Natural killer cell (primary cell): ENCODE results near the gene CCDC93. TPM values are rescaled to one million over a fixed set of nuclear protein-coding genes. Genes with fewer than 3 reads are reported as not detected.

ENCODE experiments used
- ATAC-seq, 3 donors: fragments of 150-1000 bp in 2 of 3; fragments of 200-7000 bp in 1 of 3; cut with Tn5 transposase; 1 replicate in 1 of 3; 2 replicates in 2 of 3; pipeline ENCODE4 v1.10.0; 2021; ENCODE audit warnings: mild to moderate bottlenecking in 2 of 3, moderate library complexity in 2 of 3
- DNase-seq, 2 donors: peaks; one replicate each; pipeline versions ENCODE4 v3.0.0 to v3.0.0-alpha.2; 2013 to 2021; ENCODE audit warnings: mixed read lengths in 1 of 2
- H3K27ac ChIP-seq: one replicate; pipeline ENCODE4 v1.5.1; 2013; ENCODE audit warnings: mild to moderate bottlenecking, low read length
- H3K27me3 ChIP-seq: one replicate; pipeline ENCODE4 v1.6.1; 2013; ENCODE audit warnings: low read length; ENCODE audit not compliant: control insufficient read depth, insufficient read depth
- H3K36me3 ChIP-seq: one replicate; pipeline ENCODE4 v1.6.1; 2013; ENCODE audit warnings: low read length; ENCODE audit not compliant: control insufficient read depth, insufficient read depth
- H3K4me1 ChIP-seq: one replicate; pipeline ENCODE4 v1.6.1; 2013; ENCODE audit warnings: low read length; ENCODE audit not compliant: control insufficient read depth, insufficient read depth
- H3K4me3 ChIP-seq: one replicate; pipeline ENCODE4 v1.5.1; 2013; ENCODE audit warnings: low read length
- H3K9me3 ChIP-seq: one replicate; pipeline ENCODE4 v1.6.1; 2013; ENCODE audit warnings: low read length; ENCODE audit not compliant: control insufficient read depth, insufficient read depth
- H3K27ac Mint-ChIP-seq, 2 donors: one replicate each; pipeline ENCODE4 v1.8.0; 2022; ENCODE audit warnings: mild to moderate bottlenecking in 2 of 2, mixed read lengths in 2 of 2, moderate library complexity in 1 of 2
- H3K27me3 Mint-ChIP-seq, 2 donors: one replicate each; pipeline ENCODE4 v1.8.0; 2022; ENCODE audit warnings: low read depth in 2 of 2, mixed read lengths in 2 of 2
- H3K36me3 Mint-ChIP-seq: one replicate; pipeline ENCODE4 v1.8.0; 2022; ENCODE audit warnings: mixed read lengths
- H3K4me1 Mint-ChIP-seq, 2 donors: one replicate each; pipeline ENCODE4 v1.8.0; 2022; ENCODE audit warnings: mixed read lengths in 2 of 2
- H3K4me3 Mint-ChIP-seq: one replicate; pipeline ENCODE4 v1.8.0; 2022; ENCODE audit warnings: mild to moderate bottlenecking, moderate library complexity, mixed read lengths
- H3K9me3 Mint-ChIP-seq, 2 donors: one replicate each; pipeline ENCODE4 v1.8.0; 2022; ENCODE audit warnings: mixed read lengths in 2 of 2
- WGBS: methylation state at CpG from one replicate; pipeline ENCODE4 v1.1.7; 2013; ENCODE audit warnings: missing lambda C conversion rate; ENCODE audit not compliant: insufficient coverage; 5-methylcytosine and 5-hydroxymethylcytosine counted together
- intact Hi-C: fragments of 100-400 bp; cut with micrococcal nuclease; formaldehyde crosslinking; loops from one replicate; pipeline ENCODE4 v1.14.2; 2022
- total RNA-seq, 4 donors: library from RNA; stranded (reverse); fragments of 120-200 nt in 1 of 4; gene quantifications; one replicate each; pipeline versions ENCODE4 v1.2.3 to v1.2.4, GENCODE V29; 2013 to 2022
- TF ChIP-seq, protein P1 (sequence below): fragments of 200-600 bp; IDR thresholded peaks from one replicate; pipeline ENCODE4 v1.8.0; 2022; ENCODE audit warnings: antibody characterized with exemption

The CCDC93 gene
- total RNA-seq, 3 donors from 2014 or later (not counting 1 experiment from before 2014, with no cell fraction given), result 58.6 to 68.6 (median 67.4) TPM

DNA sequence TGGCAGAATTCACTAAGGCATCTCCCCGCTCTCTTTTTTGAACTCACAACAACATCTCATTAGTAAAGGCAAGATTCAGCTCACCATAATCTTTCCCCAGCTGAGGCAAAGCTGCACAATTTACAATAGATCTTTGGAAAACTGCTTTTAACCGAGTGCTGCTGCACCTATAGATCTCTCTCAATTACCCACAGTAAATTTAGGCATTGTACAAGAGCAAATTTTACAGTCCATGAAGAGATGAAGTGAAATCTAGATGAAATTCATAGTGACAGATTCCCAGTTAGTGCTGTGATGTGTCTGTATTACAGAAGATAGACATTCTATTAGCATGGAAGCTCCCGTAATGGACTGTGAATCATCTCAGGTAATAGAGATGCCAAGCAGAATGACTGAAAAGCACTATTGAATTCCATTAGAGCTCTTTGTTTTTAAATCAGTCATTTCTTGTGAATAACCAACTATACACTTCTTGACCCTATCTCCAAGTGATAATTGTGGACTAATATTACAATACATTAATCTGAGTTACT is 38.0 kb upstream of the CCDC93 start:
- ATAC-seq, result no peak
- 95% methylated on average over 3 of the region's 3 CpGs for WGBS

DNA sequence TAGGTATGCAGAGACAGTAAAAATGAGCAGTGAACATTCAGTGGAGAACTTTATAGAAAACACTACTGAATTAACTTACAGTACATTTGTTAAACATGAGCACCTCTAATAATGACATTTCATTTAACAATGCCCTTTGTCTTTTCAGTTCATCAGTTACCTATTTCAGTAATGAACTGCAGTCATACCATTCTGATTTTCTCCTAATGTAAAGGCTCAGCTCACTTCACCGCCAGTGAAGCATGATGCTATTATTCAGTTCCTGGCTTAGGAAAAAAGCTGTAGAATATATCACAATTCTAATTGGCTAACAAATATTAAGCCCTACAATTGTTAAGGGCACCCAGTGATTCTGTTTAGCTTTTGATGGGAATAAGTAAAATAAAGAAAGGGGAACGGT is 37.1 kb upstream of the CCDC93 start:
- Histone ChIP-seq H3K4me3 (no peak overlapping the region), H3K36me3 (no peaks in the 10 kb centered on the region), H3K27me3 (peaks cover 14% of the 10 kb centered on the region), H3K27ac (no peak overlapping the region), H3K9me3 (no peaks in the 10 kb centered on the region), H3K4me1 (peaks cover 8% of the 10 kb centered on the region)
- H3K9me3 Mint-ChIP-seq, result no peaks in the 10 kb centered on the region
- no peak overlapping the region for H3K27ac Mint-ChIP-seq
- intact Hi-C loops, result no loop called here
- peaks cover 0 to 5% of the 10 kb centered on the region in 2 donors for H3K4me1 Mint-ChIP-seq
- no peaks in the 10 kb centered on the region for H3K36me3 Mint-ChIP-seq
- no peak overlapping the region for H3K4me3 Mint-ChIP-seq
- TF ChIP-seq, protein P1, sequence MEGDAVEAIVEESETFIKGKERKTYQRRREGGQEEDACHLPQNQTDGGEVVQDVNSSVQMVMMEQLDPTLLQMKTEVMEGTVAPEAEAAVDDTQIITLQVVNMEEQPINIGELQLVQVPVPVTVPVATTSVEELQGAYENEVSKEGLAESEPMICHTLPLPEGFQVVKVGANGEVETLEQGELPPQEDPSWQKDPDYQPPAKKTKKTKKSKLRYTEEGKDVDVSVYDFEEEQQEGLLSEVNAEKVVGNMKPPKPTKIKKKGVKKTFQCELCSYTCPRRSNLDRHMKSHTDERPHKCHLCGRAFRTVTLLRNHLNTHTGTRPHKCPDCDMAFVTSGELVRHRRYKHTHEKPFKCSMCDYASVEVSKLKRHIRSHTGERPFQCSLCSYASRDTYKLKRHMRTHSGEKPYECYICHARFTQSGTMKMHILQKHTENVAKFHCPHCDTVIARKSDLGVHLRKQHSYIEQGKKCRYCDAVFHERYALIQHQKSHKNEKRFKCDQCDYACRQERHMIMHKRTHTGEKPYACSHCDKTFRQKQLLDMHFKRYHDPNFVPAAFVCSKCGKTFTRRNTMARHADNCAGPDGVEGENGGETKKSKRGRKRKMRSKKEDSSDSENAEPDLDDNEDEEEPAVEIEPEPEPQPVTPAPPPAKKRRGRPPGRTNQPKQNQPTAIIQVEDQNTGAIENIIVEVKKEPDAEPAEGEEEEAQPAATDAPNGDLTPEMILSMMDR, result no peak
- DNase-seq (no peak), ATAC-seq (no peak)
- 100% methylated on average over 1 of the region's 2 CpGs for WGBS
- peaks cover 24 to 62% of the 10 kb centered on the region in 2 donors for H3K27me3 Mint-ChIP-seq

More for the DNA sequence above, 38.0 kb upstream of the CCDC93 start:
- H3K27ac Mint-ChIP-seq, result no peak overlapping the region
- Histone ChIP-seq H3K4me1 (peaks cover 13% of the 10 kb centered on the region), H3K27me3 (peaks cover 9% of the 10 kb centered on the region), H3K9me3 (no peaks in the 10 kb centered on the region), H3K27ac (no peak overlapping the region), H3K4me3 (no peak overlapping the region), H3K36me3 (no peaks in the 10 kb centered on the region)
- no peaks in the 10 kb centered on the region for H3K36me3 Mint-ChIP-seq
- no peak overlapping the region for H3K4me3 Mint-ChIP-seq
- intact Hi-C loops, result no loop called here
- H3K27me3 Mint-ChIP-seq, result peaks cover 24 to 61% of the 10 kb centered on the region in 2 donors
- H3K4me1 Mint-ChIP-seq, result peaks cover 0 to 5% of the 10 kb centered on the region in 2 donors
- H3K9me3 Mint-ChIP-seq, result no peaks in the 10 kb centered on the region
- TF ChIP-seq, protein P1, result no peak
- DNase-seq, result no peak

DNA sequence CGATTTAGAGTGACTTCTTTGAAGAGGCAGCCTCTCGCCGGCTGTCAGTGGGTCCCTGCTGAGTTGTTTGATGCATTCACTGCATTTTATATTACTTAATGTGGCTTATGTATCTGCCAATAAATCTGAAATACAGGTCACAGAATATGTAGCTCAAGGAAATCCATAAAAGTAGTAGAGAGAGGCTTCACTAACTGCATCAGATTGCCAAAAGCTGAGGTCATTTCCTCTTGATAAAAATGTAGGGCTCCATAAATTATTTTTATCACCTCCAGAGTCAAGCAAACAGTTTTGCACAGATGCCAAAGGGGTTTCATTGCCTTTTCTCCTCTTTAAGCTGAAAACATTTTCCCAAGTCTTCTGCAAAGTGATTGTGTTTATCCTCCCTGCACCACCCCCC is 36.5 kb upstream of the CCDC93 start:
- WGBS, result 52% methylated on average over 3 of the region's 3 CpGs
- Histone ChIP-seq H3K4me3 (no peak overlapping the region), H3K36me3 (no peaks in the 10 kb centered on the region), H3K9me3 (no peaks in the 10 kb centered on the region), H3K4me1 (peaks cover 3% of the 10 kb centered on the region), H3K27ac (no peak overlapping the region), H3K27me3 (peaks cover 14% of the 10 kb centered on the region)
- DNase-seq (no peak), ATAC-seq (no peak)
- Mint-ChIP-seq H3K4me1 (peaks cover 0 to 5% of the 10 kb centered on the region in 2 donors), H3K4me3 (no peak overlapping the region), H3K9me3 (no peaks in the 10 kb centered on the region), H3K27me3 (peaks cover 20 to 57% of the 10 kb centered on the region in 2 donors), H3K27ac (no peak overlapping the region), H3K36me3 (no peaks in the 10 kb centered on the region)
- intact Hi-C loops, result no loop called here
- TF ChIP-seq, protein P1, result no peak

DNA sequence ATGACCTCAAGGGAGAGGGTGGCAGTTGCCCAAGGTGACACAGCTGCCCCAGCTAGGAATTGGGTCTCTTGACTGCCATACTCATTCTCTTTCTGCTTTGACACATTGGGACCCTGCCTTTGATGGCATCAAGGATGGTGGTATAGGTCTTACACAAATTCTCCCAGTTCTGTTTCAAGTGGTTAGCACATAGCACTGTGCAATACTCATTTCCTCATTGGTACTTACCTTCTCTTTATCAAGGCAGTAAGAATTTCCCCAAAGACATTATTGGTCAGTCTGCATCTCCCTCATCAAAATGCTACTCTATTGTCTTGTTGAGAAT is 35.9 kb upstream of the CCDC93 start:
- intact Hi-C loops, result loop anchor here (10.0 kb wide), 1 partner anchor 1125 kb away; no protein-coding TSS in a partner anchor
- TF ChIP-seq, protein P1, result no peak
- DNase-seq, result no peak
- Histone ChIP-seq H3K27ac (no peak overlapping the region), H3K27me3 (peaks cover 14% of the 10 kb centered on the region), H3K36me3 (no peaks in the 10 kb centered on the region), H3K9me3 (no peaks in the 10 kb centered on the region), H3K4me3 (no peak overlapping the region), H3K4me1 (peaks cover 3% of the 10 kb centered on the region)
- Mint-ChIP-seq H3K4me1 (peaks cover 0 to 5% of the 10 kb centered on the region in 2 donors), H3K27ac (no peak overlapping the region), H3K36me3 (no peaks in the 10 kb centered on the region), H3K27me3 (peaks cover 20 to 51% of the 10 kb centered on the region in 2 donors), H3K4me3 (no peak overlapping the region), H3K9me3 (no peaks in the 10 kb centered on the region)
- ATAC-seq, result no peak
